K562 (cell line): ENCODE measurements around the gene MMP7. TPM values are rescaled to one million over a fixed set of nuclear protein-coding genes. Genes with fewer than 3 reads are reported as not detected.
A peak's percentile ranks its signal among the peaks of the same experiment; 100 is the strongest.

ENCODE experiments used
- ATAC-seq: fragments of 200-7000 bp; cut with Tn5 transposase; 3 replicates; pipeline ENCODE4 v1.9.1; 2020; ENCODE audit warnings: moderate library complexity
- BruUV-seq: library from RNA; stranded (reverse); fragments of 400-500 nt; replicated peaks from 2 replicates; lab custom pipeline; 2021; lab: Mats Ljungman, UMichigan
- CTCF ChIA-PET: fragments of 300-600 bp; formaldehyde crosslinking; extraction: SDS; loops from one replicate; lab custom pipeline; 2021; ENCODE audit warnings: low intra/inter-chr PET ratio; lab: Yijun Ruan, JAX
- POLR2A ChIA-PET: fragments of 300-600, 350-650 bp; sonication (Branson Sonifier 250); formaldehyde crosslinking; extraction: SDS; loops from one replicate; lab custom pipeline; 2021; ENCODE audit warnings: antibody characterized with exemption, inconsistent platforms; lab: Yijun Ruan, JAX
- DNase-seq, 4 experiments: peaks; one replicate each; pipeline versions ENCODE4 v3.0.0 to v3.0.0-alpha.2; 2011 to 2018; ENCODE audit warnings: low spot score in 3 of 4, mixed read lengths in 3 of 4; ENCODE audit errors: extremely low read depth in 1 of 4
- FAIRE-seq: peaks from 2 replicates; lab custom pipeline; 2011; peaks lifted over from hg19 to GRCh38; lab: Jason Lieb, UNC
- H2AFZ ChIP-seq: 2 replicates; pipeline ENCODE4 v1.6.0; 2011; ENCODE audit warnings: low read depth, low read length, control low read depth, inconsistent platforms
- H3K27ac ChIP-seq: fragments of 200-600 bp; 3 replicates; pipeline ENCODE4 v1.8.0; 2011; ENCODE audit warnings: low read depth, mild to moderate bottlenecking, control low read depth, inconsistent platforms, low read length, moderate library complexity, mixed read lengths; ENCODE audit errors: extremely low read depth
- H3K27me3 ChIP-seq, 2 experiments: fragments of 300-600 bp in 1 of 2; 2 replicates in 1 of 2; 3 replicates in 1 of 2; pipeline versions ENCODE4 v1.6.0 to v1.8.0; 2011; ENCODE audit warnings: inconsistent platforms in 2 of 2, low read length in 2 of 2, mild to moderate bottlenecking in 1 of 2, mixed read lengths in 1 of 2, moderate library complexity in 1 of 2; ENCODE audit not compliant: control insufficient read depth in 2 of 2, insufficient read depth in 2 of 2
- H3K36me3 ChIP-seq: fragments of 300-600 bp; 3 replicates; pipeline ENCODE4 v1.8.0; 2011; ENCODE audit warnings: mild to moderate bottlenecking, low read length, inconsistent platforms; ENCODE audit not compliant: control insufficient read depth, insufficient read depth
- H3K4me1 ChIP-seq, 2 experiments: fragments of 200-600 bp in 1 of 2; replicated peaks in 1 of 2; 2 replicates in 1 of 2; 3 replicates in 1 of 2; pipeline versions ENCODE4 v1.5.1 to v1.8.0; 2011; ENCODE audit warnings: inconsistent platforms in 2 of 2, low read length in 2 of 2, mild to moderate bottlenecking in 1 of 2, mixed read lengths in 1 of 2, moderate library complexity in 1 of 2; ENCODE audit not compliant: control insufficient read depth in 2 of 2, insufficient read depth in 2 of 2
- H3K4me2 ChIP-seq: 2 replicates; pipeline ENCODE4 v1.6.1; 2011; ENCODE audit warnings: low read length, control low read depth, inconsistent platforms, mixed read lengths; ENCODE audit not compliant: insufficient read depth
- H3K4me3 ChIP-seq: fragments of 200-600 bp; sonication (generic), shearing (Covaris generic); 2 replicates; pipeline ENCODE4 v1.5.1; 2016; ENCODE audit warnings: control low read depth, inconsistent platforms
- H3K79me2 ChIP-seq: fragments of 200-600 bp; 3 replicates; pipeline ENCODE4 v1.8.0; 2011; ENCODE audit warnings: low read length, inconsistent platforms; ENCODE audit not compliant: control insufficient read depth, insufficient read depth
- H3K9ac ChIP-seq, 2 experiments: 2 replicates each; pipeline versions ENCODE4 v1.6.0 to v1.6.1; 2011; ENCODE audit warnings: low read depth in 2 of 2, low read length in 2 of 2, control low read depth in 1 of 2, inconsistent platforms in 1 of 2, mild to moderate bottlenecking in 1 of 2, mixed read lengths in 1 of 2; ENCODE audit not compliant: insufficient read depth in 1 of 2
- H3K9me1 ChIP-seq: one replicate; pipeline ENCODE4 v1.6.0; 2011; ENCODE audit warnings: inconsistent platforms, mild to moderate bottlenecking, low read length, moderate library complexity; ENCODE audit not compliant: control insufficient read depth, insufficient read depth
- H3K9me3 ChIP-seq: replicated peaks from 2 replicates; pipeline ENCODE4 v1.5.1; 2011; ENCODE audit warnings: low read depth, low read length, inconsistent platforms; ENCODE audit not compliant: control insufficient read depth, insufficient read depth
- H4K20me1 ChIP-seq: replicated peaks from 2 replicates; pipeline ENCODE4 v1.6.1; 2011; ENCODE audit warnings: low read length, inconsistent platforms, mixed read lengths; ENCODE audit not compliant: control insufficient read depth, insufficient read depth
- ARID2 ChIP-seq: fragments of 450-650 bp; IDR thresholded peaks from 2 replicates; pipeline ENCODE4 v1.6.1; 2017; ENCODE audit warnings: antibody characterized with exemption, mild to moderate bottlenecking
- KLF13 ChIP-seq: fragments of 450-650 bp; IDR thresholded peaks from 2 replicates; pipeline ENCODE4 v1.6.1; 2016; ENCODE audit warnings: missing genetic modification characterization, low read depth, mild to moderate bottlenecking, missing compliant biosample characterization, moderate library complexity, borderline replicate concordance
- MYNN ChIP-seq, 2 experiments: sonication (generic); formaldehyde crosslinking in 1 of 2; IDR thresholded peaks; 2 replicates each; pipeline versions ENCODE4 v1.5.0 to v1.6.1; 2016 to 2020; ENCODE audit warnings: antibody characterized with exemption in 1 of 2, missing genetic modification reagents in 1 of 2
- PRPF4 ChIP-seq: fragments of 200-400 bp; formaldehyde crosslinking; IDR thresholded peaks from one replicate; pipeline ENCODE4 v1.6.1; 2017; ENCODE audit warnings: low read length, low read depth, mild to moderate bottlenecking; ENCODE audit not compliant: insufficient read depth, poor library complexity, severe bottlenecking
- RBM17 ChIP-seq: fragments of 200-400 bp; formaldehyde crosslinking; IDR thresholded peaks from 2 replicates; pipeline ENCODE4 v1.6.1; 2017; ENCODE audit warnings: low read depth, mild to moderate bottlenecking, low read length, borderline replicate concordance
- ZNF121 ChIP-seq: sonication (generic); formaldehyde crosslinking; conservative IDR thresholded peaks from 2 replicates; pipeline ENCODE4 v1.8.0; 2022; ENCODE audit warnings: missing genetic modification reagents
- ZNF184 ChIP-seq: sonication (generic); formaldehyde crosslinking; IDR thresholded peaks from 2 replicates; pipeline ENCODE4 v1.5.0; 2020; ENCODE audit warnings: missing genetic modification reagents
- ZNF263 ChIP-seq: sonication (generic); formaldehyde crosslinking; IDR thresholded peaks from 2 replicates; pipeline ENCODE4 v1.8.0; 2022; ENCODE audit warnings: mild to moderate bottlenecking, missing genetic modification reagents, borderline replicate concordance
- ZNF444 ChIP-seq: fragments of 250-450 bp; sonication (Bioruptor Pico); IDR thresholded peaks from 2 replicates; pipeline ENCODE4 v1.4.0; 2020; ENCODE audit warnings: mild to moderate bottlenecking, moderate library complexity
- WGBS: fragments of 100-300 bp; shearing (Covaris generic); methylation state at CpG from one replicate; pipeline ENCODE4 v1.1.6; 2016; ENCODE audit warnings: low coverage, mixed read lengths; ENCODE audit not compliant: insufficient coverage; ENCODE audit errors: missing lambda C conversion rate; 5-methylcytosine and 5-hydroxymethylcytosine counted together
- in situ Hi-C: fragments of 300-500 bp; cut with MboI; formaldehyde crosslinking; loops from 4 replicates; pipeline ENCODE4 v1.15.0; 2018; ENCODE audit warnings: inconsistent platforms, mixed read lengths
- intact Hi-C: fragments of 100-400 bp; cut with micrococcal nuclease; formaldehyde crosslinking; loops from 2 replicates; pipeline ENCODE4 v1.14.2; 2022
- polyA plus RNA-seq, 8 experiments: library from polyadenylated mRNA; depleted of rRNA in 4 of 8; stranded (reverse) in 5 of 8; unstranded in 3 of 8; fragments of >200 nt; fragmentation: Nextera tagmentation in 2 of 8; fragmentation: Illumina TruSeq in 1 of 8; extraction: Ambion mirVana in 2 of 8; extraction: Trizol in 1 of 8; gene quantifications; 2 replicates each; pipeline versions ENCODE4 v1.2.1 to v1.2.3, GENCODE V29; 2011 to 2014; ENCODE audit warnings: inconsistent platforms in 1 of 8, missing spikeins in 1 of 8
- total RNA-seq, 7 experiments: library from RNA; depleted of rRNA in 6 of 7; stranded (reverse); fragments of >200 nt in 6 of 7; fragmentation: Illumina TruSeq in 2 of 7; extraction: Trizol in 2 of 7; gene quantifications; 2 replicates each; pipeline versions ENCODE4 v1.2.1 to v1.2.3, GENCODE V29; 2011 to 2021; ENCODE audit warnings: low replicate concordance in 1 of 7
- TF ChIP-seq, protein P1 (sequence below), 3 experiments: IDR thresholded peaks in 2 of 3; conservative IDR thresholded peaks in 1 of 3; 2 replicates each; pipeline ENCODE4 v1.5.1; 2011 to 2012; ENCODE audit warnings: low read length in 3 of 3, mild to moderate bottlenecking in 3 of 3, control low read depth in 2 of 3, improper control_type of control experiment in 1 of 3, inconsistent platforms in 1 of 3, low read depth in 1 of 3, mixed read lengths in 1 of 3, moderate library complexity in 1 of 3; ENCODE audit not compliant: insufficient read depth in 2 of 3
- TF ChIP-seq, protein P2 (sequence below), 2 experiments: fragments of 450-650 bp in 1 of 2; sonication (generic) in 1 of 2; formaldehyde crosslinking in 1 of 2; IDR thresholded peaks in 1 of 2; conservative IDR thresholded peaks in 1 of 2; 2 replicates each; pipeline versions ENCODE4 v1.6.1 to v1.8.1; 2016 to 2023; ENCODE audit warnings: mild to moderate bottlenecking in 2 of 2, moderate library complexity in 2 of 2, inconsistent platforms in 1 of 2, missing genetic modification reagents in 1 of 2

Gene MMP7
- total and polyA plus RNA-seq, 9 of the 15 experiments (the other 6 are each of a cell fraction or from before 2014, with no cell fraction given), result 0.13 TPM; not detected in 8

DNA sequence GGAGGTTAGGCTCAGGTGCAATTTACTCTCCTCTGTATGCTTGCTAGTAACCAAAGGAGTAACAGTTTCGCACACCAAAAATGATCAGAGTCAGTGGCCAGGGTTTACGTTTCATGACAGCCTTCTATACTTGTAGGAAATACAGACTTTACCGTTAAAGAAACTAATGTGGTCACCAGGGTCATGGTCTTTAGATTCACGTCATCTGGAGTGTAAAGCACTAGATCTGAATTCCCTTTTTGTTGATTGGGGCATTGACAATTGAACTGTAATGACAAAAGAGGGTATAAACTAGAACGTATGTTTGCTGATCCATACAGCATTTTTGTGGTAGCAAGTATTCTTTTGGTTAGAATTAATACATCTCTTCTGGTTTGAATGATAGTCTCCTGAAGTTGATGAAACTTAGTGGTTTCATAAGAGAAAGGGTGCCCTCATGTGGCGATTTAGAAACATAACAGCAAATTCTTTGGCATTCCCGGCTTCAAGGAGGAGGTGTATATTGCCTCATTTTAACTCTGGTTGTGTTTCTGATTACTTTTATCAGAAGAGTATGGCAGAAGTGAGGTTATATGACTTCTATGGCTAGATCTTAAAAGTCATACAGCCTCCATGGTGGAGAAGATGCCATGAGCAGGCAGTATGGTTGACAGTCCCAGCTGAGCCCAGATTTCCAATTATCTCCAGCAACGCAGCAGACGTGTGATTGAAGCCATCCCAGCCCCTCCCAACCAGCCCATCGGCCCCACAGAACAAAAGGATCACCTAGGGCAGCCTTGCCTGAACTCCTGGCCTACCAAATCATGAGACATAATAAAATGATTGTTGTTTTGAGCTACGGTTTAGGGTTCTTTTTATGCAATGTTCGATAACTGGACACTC is 35.1 kb downstream of the MMP7 start:
- DNase-seq (peak; percentile 49 to 86 (median 56)), ATAC-seq (peak; percentile 91), FAIRE-seq (peak; percentile 90)
- H3K9ac ChIP-seq, result no peak overlapping the region
- H2AFZ ChIP-seq, result no peak overlapping the region
- 12% methylated on average over 12 of the region's 12 CpGs for WGBS
- BruUV-seq, result no TSS peak
- H3K4me2 ChIP-seq, result no peak overlapping the region
- H3K4me3 ChIP-seq, result no peak overlapping the region
- in situ Hi-C loops, result loop anchor here (5.0 to 10.0 kb wide), 3 partner anchors 101 to 211 kb away; no protein-coding TSS in a partner anchor
- ChIA-PET POLR2A (interaction anchor here (0.6 to 1.0 kb wide), 2 partner anchors 13 to 110 kb away, joined by 3 read pairs; no protein-coding TSS in a partner anchor), CTCF (interaction anchor here (0.7 to 2.7 kb wide), 7 partner anchors 105 to 238 kb away, joined by 3 to 19 read pairs (median 9); no protein-coding TSS in a partner anchor)
- H3K27ac ChIP-seq, result no peak overlapping the region
- H3K27me3 ChIP-seq, result peaks cover 4 to 9% of the 10 kb centered on the region in 2 experiments; a peak in 4 of 5 replicates
- H3K9me1 ChIP-seq, result no peaks in the 10 kb centered on the region
- no peaks in the 10 kb centered on the region for H3K79me2 ChIP-seq
- no peaks in the 10 kb centered on the region for H3K9me3 ChIP-seq
- intact Hi-C loops, result loop anchor here (1.0 to 5.0 kb wide), 7 partner anchors 105 to 633 kb away; no protein-coding TSS in a partner anchor
- no peaks in the 10 kb centered on the region for H3K36me3 ChIP-seq
- H4K20me1 ChIP-seq, result no peaks in the 10 kb centered on the region
- H3K4me1 ChIP-seq, result no peaks in the 10 kb centered on the region
- TF ChIP-seq ZNF121 (CRISPR knock-in tag) (no peak), ZNF263 (CRISPR knock-in tag) (no peak), ZNF444 (CRISPR knock-in tag) (no peak), RBM17 (no peak), ARID2 (peak; percentile 78), PRPF4 (no peak), KLF13 (tag) (no peak), MYNN (IDR thresholded peaks at IDR 0.05) (no peak), MYNN (CRISPR knock-in tag; IDR thresholded peaks at IDR 0.05) (no peak), ZNF184 (CRISPR knock-in tag) (no peak)
- TF ChIP-seq, protein P1, sequence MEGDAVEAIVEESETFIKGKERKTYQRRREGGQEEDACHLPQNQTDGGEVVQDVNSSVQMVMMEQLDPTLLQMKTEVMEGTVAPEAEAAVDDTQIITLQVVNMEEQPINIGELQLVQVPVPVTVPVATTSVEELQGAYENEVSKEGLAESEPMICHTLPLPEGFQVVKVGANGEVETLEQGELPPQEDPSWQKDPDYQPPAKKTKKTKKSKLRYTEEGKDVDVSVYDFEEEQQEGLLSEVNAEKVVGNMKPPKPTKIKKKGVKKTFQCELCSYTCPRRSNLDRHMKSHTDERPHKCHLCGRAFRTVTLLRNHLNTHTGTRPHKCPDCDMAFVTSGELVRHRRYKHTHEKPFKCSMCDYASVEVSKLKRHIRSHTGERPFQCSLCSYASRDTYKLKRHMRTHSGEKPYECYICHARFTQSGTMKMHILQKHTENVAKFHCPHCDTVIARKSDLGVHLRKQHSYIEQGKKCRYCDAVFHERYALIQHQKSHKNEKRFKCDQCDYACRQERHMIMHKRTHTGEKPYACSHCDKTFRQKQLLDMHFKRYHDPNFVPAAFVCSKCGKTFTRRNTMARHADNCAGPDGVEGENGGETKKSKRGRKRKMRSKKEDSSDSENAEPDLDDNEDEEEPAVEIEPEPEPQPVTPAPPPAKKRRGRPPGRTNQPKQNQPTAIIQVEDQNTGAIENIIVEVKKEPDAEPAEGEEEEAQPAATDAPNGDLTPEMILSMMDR (IDR thresholded peaks at IDR 0.05 in 2 of 3, conservative IDR thresholded peaks at IDR 0.05 in 1 of 3; ENCODE audit: insufficient read depth in 2 of 3, low read depth in 1 of 3, low read length in 3 of 3), result peak; percentile 60 to 83 (median 72); a peak in 5 of 6 replicates
- TF ChIP-seq, protein P2, sequence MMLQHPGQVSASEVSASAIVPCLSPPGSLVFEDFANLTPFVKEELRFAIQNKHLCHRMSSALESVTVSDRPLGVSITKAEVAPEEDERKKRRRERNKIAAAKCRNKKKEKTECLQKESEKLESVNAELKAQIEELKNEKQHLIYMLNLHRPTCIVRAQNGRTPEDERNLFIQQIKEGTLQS (IDR thresholded peaks at IDR 0.05), result 0 out of 2 replicates have a peak, but pooled peaks have one; percentile 29
- TF ChIP-seq, protein P2 (CRISPR knock-in tag; conservative IDR thresholded peaks at IDR 0.05), result no peak
